ENCODE measurements around the gene GNLY.

The GNLY gene

GRCh38 chr2:85680707-85681371, 13.3 kb upstream of the GNLY start:
- TF ChIP-seq, protein P1, sequence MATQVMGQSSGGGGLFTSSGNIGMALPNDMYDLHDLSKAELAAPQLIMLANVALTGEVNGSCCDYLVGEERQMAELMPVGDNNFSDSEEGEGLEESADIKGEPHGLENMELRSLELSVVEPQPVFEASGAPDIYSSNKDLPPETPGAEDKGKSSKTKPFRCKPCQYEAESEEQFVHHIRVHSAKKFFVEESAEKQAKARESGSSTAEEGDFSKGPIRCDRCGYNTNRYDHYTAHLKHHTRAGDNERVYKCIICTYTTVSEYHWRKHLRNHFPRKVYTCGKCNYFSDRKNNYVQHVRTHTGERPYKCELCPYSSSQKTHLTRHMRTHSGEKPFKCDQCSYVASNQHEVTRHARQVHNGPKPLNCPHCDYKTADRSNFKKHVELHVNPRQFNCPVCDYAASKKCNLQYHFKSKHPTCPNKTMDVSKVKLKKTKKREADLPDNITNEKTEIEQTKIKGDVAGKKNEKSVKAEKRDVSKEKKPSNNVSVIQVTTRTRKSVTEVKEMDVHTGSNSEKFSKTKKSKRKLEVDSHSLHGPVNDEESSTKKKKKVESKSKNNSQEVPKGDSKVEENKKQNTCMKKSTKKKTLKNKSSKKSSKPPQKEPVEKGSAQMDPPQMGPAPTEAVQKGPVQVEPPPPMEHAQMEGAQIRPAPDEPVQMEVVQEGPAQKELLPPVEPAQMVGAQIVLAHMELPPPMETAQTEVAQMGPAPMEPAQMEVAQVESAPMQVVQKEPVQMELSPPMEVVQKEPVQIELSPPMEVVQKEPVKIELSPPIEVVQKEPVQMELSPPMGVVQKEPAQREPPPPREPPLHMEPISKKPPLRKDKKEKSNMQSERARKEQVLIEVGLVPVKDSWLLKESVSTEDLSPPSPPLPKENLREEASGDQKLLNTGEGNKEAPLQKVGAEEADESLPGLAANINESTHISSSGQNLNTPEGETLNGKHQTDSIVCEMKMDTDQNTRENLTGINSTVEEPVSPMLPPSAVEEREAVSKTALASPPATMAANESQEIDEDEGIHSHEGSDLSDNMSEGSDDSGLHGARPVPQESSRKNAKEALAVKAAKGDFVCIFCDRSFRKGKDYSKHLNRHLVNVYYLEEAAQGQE (IDR thresholded peaks at IDR 0.05; ENCODE audit: insufficient read depth in 1 of 2, low read depth in 2 of 2, low read length in 2 of 2) = no peak
- TF ChIP-seq TAF1 (IDR thresholded peaks at IDR 0.05; ENCODE audit: borderline replicate concordance, insufficient read depth, low read length) = no peak
- TF ChIP-seq FOXP2 (optimal IDR thresholded peaks at IDR 0.05; ENCODE audit: borderline replicate concordance, extremely low read depth, extremely low read length, insufficient read depth) = no peak
- no peak for TF ChIP-seq SIN3A (IDR thresholded peaks at IDR 0.05; ENCODE audit: borderline replicate concordance, insufficient read depth, low read length)
- no peak for TF ChIP-seq POLR2AphosphoS5 (IDR thresholded peaks at IDR 0.05; ENCODE audit: low read depth, low read length)

- no peak for TF ChIP-seq SIN3A (IDR thresholded peaks at IDR 0.05; ENCODE audit: borderline replicate concordance, insufficient read depth, low read length)
Observed at GRCh38 chr2:85681372-85681763, 12.8 kb upstream of the GNLY start.

- TF ChIP-seq, protein P1 (IDR thresholded peaks at IDR 0.05; ENCODE audit: insufficient read depth in 1 of 2, low read depth in 2 of 2, low read length in 2 of 2) = no peak
- TF ChIP-seq TAF1 (IDR thresholded peaks at IDR 0.05; ENCODE audit: borderline replicate concordance, insufficient read depth, low read length) = no peak
- no peak for TF ChIP-seq POLR2AphosphoS5 (IDR thresholded peaks at IDR 0.05; ENCODE audit: low read depth, low read length)
- no peak for TF ChIP-seq SIN3A (IDR thresholded peaks at IDR 0.05; ENCODE audit: borderline replicate concordance, insufficient read depth, low read length)
Observed at GRCh38 chr2:85681776-85682175, 12.4 kb upstream of the GNLY start.

DNA sequence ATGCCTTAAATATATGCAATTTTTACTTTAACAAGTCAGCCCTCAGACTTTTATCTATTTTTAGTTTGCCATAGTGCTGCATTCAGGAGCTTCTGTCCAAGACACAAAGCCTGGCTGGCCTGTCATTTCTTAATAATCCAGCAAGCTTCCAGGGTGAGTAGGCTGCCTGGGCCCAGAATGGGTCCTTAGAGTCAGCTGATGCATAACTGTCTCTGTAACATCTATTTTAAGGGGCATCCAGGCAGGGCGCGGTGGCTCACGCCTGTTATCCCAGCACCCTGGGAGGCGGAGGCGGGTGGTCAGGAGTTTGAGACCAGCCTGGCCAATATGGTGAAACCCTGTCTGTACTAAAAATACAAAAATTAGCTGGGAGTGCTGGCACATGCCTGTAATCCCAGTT, 11.8 kb upstream of the GNLY start:
- TF ChIP-seq, protein P1 (IDR thresholded peaks at IDR 0.05; ENCODE audit: insufficient read depth in 1 of 2, low read depth in 2 of 2, low read length in 2 of 2) = no peak
- TF ChIP-seq POLR2AphosphoS5 (IDR thresholded peaks at IDR 0.05; ENCODE audit: low read depth, low read length) = no peak
- no peak for TF ChIP-seq FOXP2 (optimal IDR thresholded peaks at IDR 0.05; ENCODE audit: borderline replicate concordance, extremely low read depth, extremely low read length, insufficient read depth)
- TF ChIP-seq TAF1 (IDR thresholded peaks at IDR 0.05; ENCODE audit: borderline replicate concordance, insufficient read depth, low read length) = no peak
- TF ChIP-seq SIN3A (IDR thresholded peaks at IDR 0.05; ENCODE audit: borderline replicate concordance, insufficient read depth, low read length) = no peak

GRCh38 chr2:85684380-85684779, 9.8 kb upstream of the GNLY start:
- TF ChIP-seq POLR2AphosphoS5 (IDR thresholded peaks at IDR 0.05; ENCODE audit: low read depth, low read length) (no peak), FOXP2 (optimal IDR thresholded peaks at IDR 0.05; ENCODE audit: borderline replicate concordance, extremely low read depth, extremely low read length, insufficient read depth) (no peak), SIN3A (IDR thresholded peaks at IDR 0.05; ENCODE audit: borderline replicate concordance, insufficient read depth, low read length) (no peak), TAF1 (IDR thresholded peaks at IDR 0.05; ENCODE audit: borderline replicate concordance, insufficient read depth, low read length) (no peak)
- TF ChIP-seq, protein P1 (IDR thresholded peaks at IDR 0.05; ENCODE audit: insufficient read depth in 1 of 2, low read depth in 2 of 2, low read length in 2 of 2) = no peak
